ENCODE results near the gene AFAP1L1.

Gene AFAP1L1

DNA sequence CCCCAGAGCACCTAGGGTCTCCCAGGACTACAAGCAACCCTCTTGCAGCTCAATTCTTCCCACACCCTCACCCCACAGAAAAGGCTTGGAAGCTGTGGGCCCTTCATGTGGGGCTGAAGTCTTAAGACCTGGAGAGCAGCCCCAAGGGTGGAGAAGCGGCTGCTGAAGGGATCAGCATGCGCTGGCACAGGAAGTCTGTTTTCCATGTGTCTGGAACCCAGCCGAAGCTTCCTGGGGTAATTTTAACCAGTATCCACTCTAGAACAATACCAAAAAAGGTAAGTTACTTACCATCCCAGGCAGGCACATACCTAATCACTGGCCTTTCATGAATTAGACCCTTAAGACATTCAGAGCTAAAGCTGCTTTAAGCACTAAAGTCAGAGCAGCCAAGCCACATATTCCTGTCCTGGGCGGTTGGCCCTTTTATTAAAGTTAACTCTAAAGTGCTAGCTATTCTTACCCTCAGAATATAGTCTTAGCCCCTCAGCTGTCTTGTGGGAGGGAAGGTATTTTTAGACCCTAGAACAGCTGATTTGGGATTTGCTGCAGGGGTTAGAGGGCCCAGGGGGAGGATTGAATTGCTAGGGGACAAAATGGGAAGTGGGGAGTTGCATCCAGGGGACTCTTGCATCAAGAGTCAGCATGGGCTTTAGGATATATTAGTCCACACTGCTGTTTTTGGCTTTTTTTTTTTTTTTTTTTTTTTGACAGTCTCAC lies 100.6 kb downstream of the AFAP1L1 start:
- no peak for DNase-seq (ENCODE audit: low read depth in 2 of 2)

DNA sequence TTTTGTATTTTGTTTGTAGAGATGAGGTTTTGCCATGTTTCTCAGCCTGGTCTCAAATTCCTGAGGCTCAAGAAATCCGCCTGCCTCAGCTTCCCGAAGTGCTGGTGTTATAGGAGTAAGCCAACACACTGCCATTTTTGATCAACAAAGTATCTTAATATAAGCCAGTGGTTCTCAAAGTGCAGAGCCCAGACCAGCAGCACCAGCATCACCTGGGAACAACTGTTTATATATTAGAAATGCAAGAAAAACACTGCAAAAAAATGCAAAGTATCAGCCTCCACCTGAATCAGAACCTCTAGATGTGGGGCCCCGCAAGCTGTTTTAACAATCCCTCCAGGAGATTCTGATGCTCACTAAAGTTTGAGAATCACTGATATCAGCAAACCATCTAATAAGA lies 101.3 kb downstream of the AFAP1L1 start:
- no peak for DNase-seq (ENCODE audit: low read depth in 2 of 2)

DNA sequence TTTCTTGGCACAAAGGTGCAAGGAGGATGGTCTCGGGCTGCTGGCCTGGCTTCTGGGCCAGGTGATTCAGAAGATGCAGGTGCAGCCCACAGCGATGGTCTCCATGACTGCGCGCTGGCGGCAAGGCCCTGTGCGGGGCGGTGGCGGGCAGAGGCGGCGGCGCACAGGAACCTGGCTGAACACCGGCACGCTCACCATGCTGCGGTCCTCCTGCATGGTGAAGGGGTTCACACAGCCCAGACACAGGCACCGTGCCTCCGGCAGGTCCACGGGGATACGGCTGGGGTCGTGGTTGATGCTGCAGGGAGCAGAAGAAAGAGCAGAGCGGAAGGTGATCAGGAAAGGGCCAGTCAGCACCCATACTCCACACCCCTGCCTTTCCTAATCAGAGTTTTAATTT lies 102.6 kb downstream of the AFAP1L1 start:
- DNase-seq (ENCODE audit: low read depth in 2 of 2) = no peak

DNA sequence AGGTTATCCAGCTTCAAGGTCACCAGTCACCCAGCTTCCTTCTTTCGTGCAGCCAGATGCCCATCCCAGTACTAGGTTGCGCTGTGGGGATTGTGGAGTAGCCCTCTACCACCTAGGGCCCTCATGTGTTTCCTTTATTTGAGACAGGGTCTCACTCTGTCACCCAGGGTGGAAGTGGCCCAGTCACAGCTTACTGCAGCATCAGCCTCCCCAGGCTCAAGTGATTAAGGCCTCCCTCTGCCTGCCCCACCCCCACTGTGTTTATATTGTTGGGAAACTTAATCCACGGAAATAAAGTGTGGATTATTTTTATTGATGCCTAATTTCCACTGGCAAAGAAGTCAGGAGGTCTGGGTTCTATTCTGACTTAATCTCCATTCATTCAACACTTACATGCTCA lies 103.1 kb downstream of the AFAP1L1 start:
- no peak for DNase-seq (ENCODE audit: low read depth in 2 of 2)

DNA sequence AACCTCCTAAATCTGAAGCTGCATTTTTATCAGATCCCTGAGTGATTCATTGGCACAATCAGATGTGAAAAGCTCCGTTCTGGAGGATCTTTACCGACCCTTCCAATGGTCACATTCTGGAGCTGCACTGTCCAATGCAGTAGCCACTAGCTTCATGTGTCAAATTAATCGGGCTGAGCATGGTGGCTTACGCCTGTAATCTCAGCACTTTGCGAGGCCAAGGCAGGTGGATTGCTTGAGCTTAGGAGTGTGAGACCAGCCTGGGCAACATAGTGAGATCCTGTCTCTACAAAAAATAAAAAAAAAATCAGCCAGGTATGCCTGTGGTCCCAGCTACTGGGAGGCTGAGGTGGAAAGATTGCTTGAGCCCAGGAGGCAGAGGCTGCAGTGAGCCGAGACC lies 103.8 kb downstream of the AFAP1L1 start:
- DNase-seq (ENCODE audit: low read depth in 2 of 2) = no peak

DNA sequence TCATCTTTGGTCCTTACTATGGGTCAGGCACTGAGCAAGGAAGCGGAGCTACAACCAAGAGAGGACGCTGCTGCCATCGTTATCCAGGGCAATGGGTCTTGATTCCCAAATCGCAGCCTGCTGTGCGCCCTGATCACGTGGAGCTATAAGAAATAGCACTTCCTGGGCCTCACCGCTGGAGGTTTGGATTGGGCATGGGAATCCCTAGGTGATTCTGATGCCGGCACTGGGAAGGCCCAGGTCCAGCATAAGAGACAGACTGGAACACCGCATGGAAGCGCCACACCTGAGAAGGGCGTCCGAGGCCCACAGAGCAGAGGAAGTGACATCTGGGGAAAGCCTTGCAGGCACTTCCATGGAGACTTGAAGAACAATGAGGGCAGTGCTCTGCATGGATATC lies 104.4 kb downstream of the AFAP1L1 start:
- DNase-seq (ENCODE audit: low read depth in 2 of 2) = no peak

DNA sequence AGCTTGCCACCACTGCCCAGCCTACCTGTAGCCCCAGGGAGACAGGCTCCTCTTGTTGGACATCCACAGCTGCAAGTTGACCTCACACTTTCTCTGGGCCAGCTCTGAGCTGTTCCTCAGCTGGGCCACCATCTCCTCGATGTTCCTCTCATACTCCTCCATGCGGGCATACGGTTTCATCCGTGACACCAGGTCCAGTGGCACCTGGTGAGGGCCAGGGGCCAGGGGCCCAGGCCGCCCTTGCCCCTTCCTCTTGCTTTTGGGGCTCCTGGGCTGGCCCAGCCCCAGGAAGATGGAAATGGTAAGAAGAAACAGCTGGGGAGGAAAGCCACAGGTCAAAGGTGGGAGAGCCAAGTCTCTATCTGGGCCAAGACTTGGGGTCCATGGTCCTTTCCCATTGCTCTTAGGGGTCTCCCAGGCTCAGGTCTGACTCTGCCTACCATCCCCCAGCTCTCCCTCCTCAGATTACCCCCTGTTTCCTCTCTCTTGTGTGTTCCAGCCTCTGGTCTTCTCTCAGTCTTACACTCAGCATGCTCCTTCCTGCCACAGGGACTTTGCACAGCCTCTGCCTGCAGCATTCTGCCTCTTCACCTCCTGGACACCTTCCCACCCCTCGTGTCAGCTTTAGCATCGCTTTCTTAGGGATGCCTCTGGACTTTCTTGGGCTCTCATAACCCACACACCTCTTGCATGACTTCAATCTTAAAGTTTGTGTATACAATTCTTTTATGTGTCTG lies 105.2 kb downstream of the AFAP1L1 start:
- no peak for DNase-seq (ENCODE audit: low read depth in 2 of 2)

DNA sequence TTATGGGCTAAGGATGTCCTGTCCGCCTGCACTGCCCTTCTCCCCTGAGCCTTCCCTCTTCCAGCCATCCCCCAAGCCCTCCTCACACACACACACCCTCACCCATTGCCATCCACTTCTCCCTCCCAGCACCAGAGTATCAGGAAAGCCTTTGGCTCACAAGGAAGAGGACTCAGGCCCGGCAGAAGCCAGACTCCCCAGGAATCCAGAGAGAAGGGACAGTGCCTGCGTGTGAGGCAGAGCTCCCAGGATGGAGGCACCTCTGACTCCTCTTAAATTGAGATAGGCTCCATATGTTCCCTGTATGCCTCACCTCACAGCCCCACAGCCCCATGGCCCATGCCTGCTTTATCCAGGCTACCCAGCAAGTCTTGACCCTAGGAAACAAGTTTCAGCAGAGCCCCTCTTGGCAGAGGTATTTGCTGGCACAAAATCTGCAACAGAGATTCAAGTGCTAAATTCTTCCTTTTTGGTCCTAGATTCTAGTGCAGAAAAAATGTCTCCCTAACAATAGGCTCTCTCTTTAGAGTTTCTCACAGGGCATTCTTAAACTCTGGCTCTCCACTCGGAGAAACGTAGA lies 106.7 kb downstream of the AFAP1L1 start:
- no peak for DNase-seq (ENCODE audit: low read depth in 2 of 2)

DNA sequence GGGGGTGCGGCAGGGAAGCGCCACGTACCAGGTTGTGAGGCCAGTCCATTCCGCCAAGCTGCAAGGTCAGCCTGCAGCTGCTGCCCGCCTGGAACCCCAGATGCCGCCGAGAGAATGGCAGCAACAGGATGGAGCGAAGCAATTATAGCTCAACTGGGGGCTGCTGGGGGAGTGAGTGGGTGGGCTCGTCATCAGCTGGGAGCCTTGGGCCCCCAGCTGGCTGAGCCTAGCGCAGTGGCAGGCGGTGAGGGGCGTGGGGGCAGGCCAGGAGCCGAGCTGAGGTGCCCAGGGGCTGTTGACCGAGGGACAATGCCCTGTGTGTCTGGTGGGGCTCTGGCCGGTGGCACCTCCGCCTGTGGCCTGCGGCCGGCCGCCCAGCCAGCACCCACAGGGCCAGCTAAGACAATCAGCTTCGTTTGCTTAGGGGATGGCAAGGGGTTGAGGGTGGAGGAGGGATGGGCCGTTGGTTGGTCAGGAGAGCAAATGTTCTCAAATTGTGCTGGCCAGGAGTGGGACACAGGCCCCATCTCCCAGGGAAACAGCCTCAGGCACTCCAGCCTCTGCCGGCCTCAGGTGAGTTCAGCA lies 107.6 kb downstream of the AFAP1L1 start, which contains the start of gene IL17B:
IL17B (minus strand) TSS at position 116 of the 585 bp plus-strand sequence; CDS start at position 49, 67 bp downstream.
- DNase-seq (ENCODE audit: low read depth in 2 of 2) = no peak

DNA sequence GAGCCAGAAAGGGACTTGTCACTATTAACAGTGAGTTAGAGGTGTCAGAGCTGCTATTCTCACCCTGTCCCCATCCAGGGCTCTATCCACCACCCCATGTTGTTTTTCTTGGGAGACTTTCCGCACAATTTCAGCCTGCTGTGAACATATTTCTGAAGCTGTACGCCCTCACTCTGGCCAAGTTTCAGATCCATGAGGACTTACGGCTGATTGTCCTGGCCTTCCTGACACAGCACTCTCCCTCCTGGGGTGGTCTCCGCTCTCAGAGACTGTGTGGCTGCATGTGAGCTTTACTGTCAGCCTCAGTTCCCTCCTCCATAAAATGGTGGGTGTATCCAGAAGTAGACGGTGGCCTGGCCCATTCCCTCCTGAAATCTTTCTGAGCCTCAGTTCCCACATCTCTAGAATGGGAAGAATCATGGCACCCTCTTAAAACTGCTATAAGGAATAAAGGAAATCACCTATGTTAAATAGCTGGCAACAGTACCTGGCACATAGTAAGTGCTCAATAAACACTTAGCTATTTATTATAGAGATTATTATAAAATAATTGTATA lies 108.2 kb downstream of the AFAP1L1 start:
- DNase-seq (ENCODE audit: low read depth in 2 of 2) = no peak

DNA sequence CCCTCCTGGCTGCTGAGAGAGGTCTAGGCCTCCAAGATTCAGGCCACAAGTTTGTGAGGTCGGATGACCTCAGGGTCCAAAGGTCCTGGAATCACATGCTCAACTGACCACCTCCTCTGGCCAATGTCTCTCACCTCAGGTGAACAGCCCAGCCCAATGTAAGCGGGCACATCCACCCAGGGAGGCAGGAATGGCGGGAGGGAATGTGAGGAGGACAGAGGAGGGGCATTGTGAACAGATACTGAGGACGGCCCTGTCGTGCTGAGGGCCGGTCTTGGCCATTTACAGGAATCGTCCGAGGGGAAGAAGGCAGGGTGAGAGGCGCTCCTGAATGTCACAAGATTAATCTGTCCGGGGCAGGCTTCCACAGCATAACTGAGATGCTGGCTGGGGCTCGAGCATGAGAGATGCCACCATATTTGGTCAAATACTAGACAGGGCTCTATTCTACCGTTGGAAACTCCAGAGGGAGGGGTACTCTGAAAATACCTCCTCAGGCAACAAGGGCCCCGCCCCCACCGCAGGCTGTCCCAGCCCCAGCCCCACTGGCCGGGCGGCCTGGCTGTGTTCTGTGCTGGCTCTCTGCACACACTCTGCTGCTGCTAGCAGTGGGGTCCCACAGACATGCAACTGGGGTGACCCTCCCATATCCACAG lies 108.9 kb downstream of the AFAP1L1 start:
- DNase-seq (ENCODE audit: low read depth in 2 of 2) = no peak

DNA sequence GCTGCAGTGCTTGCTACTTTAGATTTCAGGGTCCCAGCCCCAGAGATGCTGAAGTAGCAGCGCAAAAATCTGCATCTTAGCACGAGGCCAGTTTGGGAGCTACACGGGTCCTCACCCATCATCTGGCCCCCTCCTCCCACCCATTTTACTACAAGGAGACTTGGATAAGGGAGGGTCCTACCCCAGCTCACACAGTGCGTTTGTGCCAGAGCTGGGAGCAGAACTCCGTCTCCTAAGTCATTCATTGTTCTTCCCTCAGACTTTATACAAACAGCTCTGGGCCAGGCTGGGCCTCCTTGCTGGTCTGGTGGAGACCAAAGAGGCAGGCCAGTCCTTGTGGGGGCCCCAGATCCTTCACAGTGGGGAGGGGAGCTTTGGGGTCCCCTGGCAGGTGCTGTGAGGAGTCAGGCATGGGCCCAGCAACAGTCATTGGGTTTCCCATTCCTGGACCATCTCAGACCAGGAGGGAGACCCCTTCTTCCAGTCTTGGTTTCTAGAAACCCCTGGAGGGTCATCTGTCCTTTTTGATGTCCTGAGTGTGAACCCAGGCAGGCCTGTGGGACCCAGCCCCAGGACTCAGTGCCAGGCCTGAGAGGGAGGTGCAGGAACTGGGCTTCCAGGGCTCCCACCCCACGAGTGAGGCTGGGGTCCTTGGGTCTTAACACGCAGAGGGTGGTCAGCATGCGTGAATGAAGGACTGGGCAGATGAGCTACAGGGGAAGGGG lies 109.8 kb downstream of the AFAP1L1 start:
- DNase-seq (ENCODE audit: low read depth in 2 of 2) = no peak

DNA sequence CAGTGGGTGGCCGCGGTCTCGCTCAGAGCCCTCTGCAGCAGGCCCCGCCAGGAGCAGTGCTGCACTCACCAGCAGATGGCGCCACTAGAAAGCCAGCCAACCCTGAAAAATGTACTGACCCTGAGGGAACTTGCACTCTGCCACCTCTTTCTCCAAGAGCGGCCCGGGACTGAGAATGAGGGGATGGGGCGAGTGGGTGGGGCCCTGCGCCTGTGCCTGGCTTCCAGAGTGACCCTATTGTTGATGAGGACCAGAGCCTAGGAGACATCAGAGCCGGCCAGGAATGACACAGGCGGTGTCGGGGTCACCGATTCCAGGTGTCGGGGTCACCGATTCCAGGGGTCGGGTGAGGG lies 110.3 kb downstream of the AFAP1L1 start:
- no peak for DNase-seq (ENCODE audit: low read depth in 2 of 2)

DNA sequence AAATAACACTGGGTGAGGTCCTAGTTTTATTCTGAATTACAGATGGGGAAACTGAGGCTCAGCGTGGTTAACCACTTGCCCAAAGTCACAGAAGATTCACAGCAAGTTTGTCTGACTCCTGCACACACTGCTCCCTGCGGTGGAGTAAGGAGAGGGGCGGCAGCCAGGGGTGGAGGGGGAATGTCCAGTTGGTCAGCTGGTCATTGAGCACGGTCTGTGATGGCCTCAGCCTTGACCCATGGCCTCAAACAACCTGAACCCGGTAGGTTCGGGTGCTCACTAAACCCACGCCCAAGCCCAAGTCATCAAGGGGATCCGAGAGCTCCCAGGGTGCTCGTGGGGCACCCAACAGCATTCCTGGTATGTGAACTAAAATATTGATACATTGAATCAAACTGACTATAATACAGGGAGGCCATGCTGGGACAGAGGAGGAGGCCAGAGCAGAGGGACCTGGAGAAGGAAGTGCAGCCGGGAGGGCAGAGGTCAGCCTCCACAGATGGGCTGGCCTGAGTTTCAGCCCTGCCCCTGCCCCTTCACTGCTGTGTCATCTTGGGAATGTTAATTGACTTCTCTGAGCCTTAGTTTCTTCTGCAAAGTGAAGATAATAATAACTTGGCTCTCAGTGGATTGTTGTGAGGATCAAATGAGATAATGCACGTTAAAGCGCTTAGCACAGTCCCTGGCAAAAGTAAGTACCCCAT lies 111.0 kb downstream of the AFAP1L1 start:
- no peak for DNase-seq (ENCODE audit: low read depth in 2 of 2)

DNA sequence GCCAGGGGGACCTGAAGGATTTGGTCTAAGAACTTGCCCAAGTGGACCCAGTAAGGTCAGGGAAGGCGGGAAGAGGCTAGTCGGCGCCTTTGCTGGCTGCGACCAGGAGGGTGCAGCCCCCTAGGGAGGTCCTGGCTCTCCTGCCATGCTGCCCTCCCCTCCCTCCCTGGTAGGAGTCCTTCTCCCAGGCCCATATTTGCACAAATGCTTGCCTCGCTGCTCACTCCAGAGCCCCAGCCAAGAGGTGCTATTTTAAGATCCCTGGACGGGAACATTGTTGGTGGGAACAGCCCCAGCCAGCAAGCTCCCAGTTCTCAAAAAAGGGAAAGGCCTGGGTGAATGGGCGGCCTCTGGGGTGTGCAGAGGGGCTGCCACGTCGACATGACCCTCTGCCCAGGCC lies 111.7 kb downstream of the AFAP1L1 start:
- DNase-seq (ENCODE audit: low read depth in 2 of 2) = no peak

DNA sequence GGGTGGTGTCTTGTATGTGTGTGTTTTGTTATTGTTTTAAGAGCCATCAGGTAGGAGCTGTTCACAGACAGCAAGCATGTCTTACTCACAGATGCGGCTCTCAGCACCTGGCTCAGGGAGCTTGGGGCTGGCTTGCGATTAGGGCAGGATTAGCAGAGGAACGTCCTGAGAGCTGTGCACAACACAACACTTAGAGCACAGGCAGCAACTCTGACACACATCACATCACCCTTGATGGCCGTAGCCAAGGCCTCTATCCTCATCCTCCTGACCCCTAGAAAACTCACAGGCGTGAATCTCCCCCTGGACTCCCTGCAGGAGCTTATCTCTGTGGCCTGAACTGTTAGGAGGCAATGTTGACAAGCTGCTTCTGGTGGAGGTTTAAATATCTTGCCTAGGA lies 114.5 kb downstream of the AFAP1L1 start:
- DNase-seq (ENCODE audit: low read depth in 2 of 2) = no peak

DNA sequence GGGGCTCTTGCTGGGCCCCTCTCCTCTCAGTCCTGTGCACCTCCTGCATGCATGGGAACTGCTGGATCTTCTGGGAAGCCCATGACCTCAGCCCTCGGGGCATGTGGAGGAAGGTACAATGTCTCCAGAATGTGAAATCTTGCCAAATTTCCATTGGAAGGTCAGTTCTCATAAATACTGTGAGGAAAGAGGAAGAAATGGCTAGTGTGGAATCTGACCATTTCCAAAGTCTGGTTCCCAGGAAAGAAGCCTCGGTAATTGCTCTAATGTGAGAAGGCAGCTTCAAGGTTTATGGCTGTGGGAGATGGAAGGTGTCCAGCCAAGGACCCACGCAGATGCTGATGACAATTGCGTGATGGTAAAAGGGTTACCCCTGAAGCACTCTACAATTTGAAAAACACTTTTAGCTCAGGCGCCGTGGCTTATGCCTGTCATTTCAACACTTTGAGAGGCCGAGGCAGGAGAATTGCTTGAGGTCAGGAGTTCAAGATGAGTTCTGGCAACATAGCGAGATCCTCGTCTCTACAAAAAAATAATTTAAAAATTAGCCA lies 115.5 kb downstream of the AFAP1L1 start:
- no peak for DNase-seq (ENCODE audit: low read depth in 2 of 2)

DNA sequence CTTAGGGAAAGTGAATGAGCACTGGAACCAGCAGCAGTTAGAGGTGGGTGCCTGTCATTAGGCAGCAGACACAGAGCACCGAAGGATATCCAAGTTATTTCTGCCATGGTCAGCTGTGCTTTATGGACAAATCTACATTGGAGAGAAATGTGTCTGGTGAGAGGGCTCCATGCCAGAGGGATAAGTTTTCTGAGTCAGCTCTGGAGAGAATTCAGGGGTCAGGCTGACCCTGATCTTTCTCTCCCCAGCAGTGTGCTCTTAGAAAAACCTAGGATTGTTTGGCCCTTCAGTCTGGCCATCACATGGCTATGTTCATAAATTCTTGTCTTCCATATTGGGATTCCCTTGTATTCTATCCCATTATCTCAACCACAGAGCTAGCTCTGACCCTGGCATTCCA lies 116.3 kb downstream of the AFAP1L1 start:
- DNase-seq (ENCODE audit: low read depth in 2 of 2) = no peak

DNA sequence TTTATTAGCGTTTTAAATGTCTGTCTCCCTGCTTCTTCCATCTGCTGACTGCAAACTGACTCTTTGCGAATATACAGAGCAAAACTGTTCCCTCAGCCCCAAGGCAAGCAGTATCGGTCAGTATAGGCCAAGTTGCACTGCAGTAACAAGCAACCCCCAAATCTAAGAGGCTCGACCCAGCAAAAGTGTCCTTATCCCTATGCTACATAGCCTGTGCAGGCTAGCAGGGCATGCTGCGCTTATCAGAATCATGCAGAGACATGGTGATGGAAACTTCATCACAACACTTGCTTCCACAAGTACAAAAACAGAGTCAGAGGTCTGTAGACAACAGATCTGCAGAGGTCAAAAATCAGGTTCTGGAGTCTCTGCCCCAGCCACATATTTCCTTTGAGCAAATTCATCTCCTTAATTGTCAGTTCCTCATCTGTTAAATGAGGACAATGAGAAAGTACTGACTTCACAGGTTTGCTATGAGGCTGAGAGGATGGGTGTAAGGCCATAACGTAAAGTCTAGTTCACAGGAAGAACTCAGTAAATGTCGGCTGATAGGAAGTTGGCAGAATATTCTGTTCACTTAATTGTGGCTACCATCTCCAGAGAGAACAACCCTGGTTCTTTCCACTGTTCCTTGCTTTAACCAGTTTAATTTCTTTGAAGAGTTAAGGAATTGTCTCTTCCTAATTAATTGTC lies 117.0 kb downstream of the AFAP1L1 start:
- DNase-seq (ENCODE audit: low read depth in 2 of 2) = no peak

Measured in fibroblast of skin of left quadriceps (primary cell).